OCI-LY1 (cell line): Measurements from ENCODE around the gene OCIAD1.

Experiments
- H2AFZ ChIP-seq: fragments of 200-600 bp; sonication (generic), shearing (Covaris generic); 2 replicates; pipeline ENCODE4 v1.6.0; 2014; ENCODE audit warnings: antibody characterized with exemption, mild to moderate bottlenecking, low read length
- H3F3A ChIP-seq: fragments of 200-600 bp; sonication (generic), shearing (Covaris generic); 2 replicates; pipeline ENCODE4 v1.6.0; 2014; ENCODE audit warnings: mild to moderate bottlenecking, antibody characterized with exemption, low read length, moderate library complexity; ENCODE audit not compliant: insufficient read depth
- H3K27ac ChIP-seq: fragments of 200-600 bp; sonication (generic); 2 replicates; pipeline ENCODE4 v1.5.1; 2014; ENCODE audit warnings: low read length, mixed run types, mild to moderate bottlenecking, low read depth; ENCODE audit not compliant: poor library complexity, severe bottlenecking
- H3K27me3 ChIP-seq: fragments of 200-600 bp; sonication (generic); 2 replicates; pipeline ENCODE4 v1.6.0; 2014; ENCODE audit warnings: antibody characterized with exemption, mild to moderate bottlenecking, low read length, moderate library complexity; ENCODE audit not compliant: insufficient read depth
- H3K36me3 ChIP-seq: fragments of 200-600 bp; sonication (generic); 2 replicates; pipeline ENCODE4 v1.6.1; 2014; ENCODE audit warnings: mild to moderate bottlenecking, antibody characterized with exemption, low read length, moderate library complexity, mixed read lengths; ENCODE audit not compliant: insufficient read depth
- H3K4me1 ChIP-seq: fragments of 200-600 bp; sonication (generic); 2 replicates; pipeline ENCODE4 v1.5.1; 2014; ENCODE audit warnings: mild to moderate bottlenecking, low read length, moderate library complexity; ENCODE audit not compliant: insufficient read depth, severe bottlenecking
- H3K4me2 ChIP-seq: fragments of 200-600 bp; sonication (generic), shearing (Covaris generic); 2 replicates; pipeline ENCODE4 v1.6.1; 2014; ENCODE audit warnings: low read length
- H3K4me3 ChIP-seq: fragments of 200-600 bp; sonication (generic); 2 replicates; pipeline ENCODE4 v1.5.1; 2014; ENCODE audit warnings: low read length, low read depth, mild to moderate bottlenecking, mixed read lengths; ENCODE audit not compliant: poor library complexity, severe bottlenecking
- H3K79me2 ChIP-seq: fragments of 200-600 bp; shearing (Covaris generic); 2 replicates; pipeline ENCODE4 v1.6.1; 2016; ENCODE audit warnings: mixed run types, low read length, mixed read lengths; ENCODE audit not compliant: insufficient read depth
- H3K9ac ChIP-seq: fragments of 200-600 bp; sonication (generic), shearing (Covaris generic); 2 replicates; pipeline ENCODE4 v1.6.1; 2014; ENCODE audit warnings: mild to moderate bottlenecking, low read length, mixed read lengths
- H3K9me2 ChIP-seq: fragments of 200-600 bp; sonication (generic), shearing (Covaris generic); 2 replicates; pipeline ENCODE4 v1.6.1; 2014; ENCODE audit warnings: low read depth, mild to moderate bottlenecking, low read length, mixed read lengths
- H3K9me3 ChIP-seq: fragments of 200-600 bp; shearing (Covaris generic); 2 replicates; pipeline ENCODE4 v1.6.1; 2014; ENCODE audit warnings: low read length, mixed read lengths
- H4K20me1 ChIP-seq: fragments of 200-600 bp; sonication (generic), shearing (Covaris generic); 2 replicates; pipeline ENCODE4 v1.6.0; 2016; ENCODE audit warnings: mild to moderate bottlenecking, low read length; ENCODE audit not compliant: insufficient read depth
- EZH2 ChIP-seq: fragments of 200-600 bp; sonication (generic), shearing (Covaris generic); IDR thresholded peaks from 2 replicates; pipeline ENCODE4 v1.8.0; 2017; ENCODE audit warnings: borderline replicate concordance, mixed run types, mild to moderate bottlenecking, antibody characterized with exemption, low read length, moderate library complexity, mixed read lengths
- TF ChIP-seq, protein P1 (sequence below): fragments of 200-600 bp; sonication (generic), shearing (Covaris generic); IDR thresholded peaks from 2 replicates; pipeline ENCODE4 v1.5.1; 2017; ENCODE audit warnings: mild to moderate bottlenecking, antibody characterized with exemption, low read length, moderate library complexity, mixed read lengths

Gene OCIAD1

DNA sequence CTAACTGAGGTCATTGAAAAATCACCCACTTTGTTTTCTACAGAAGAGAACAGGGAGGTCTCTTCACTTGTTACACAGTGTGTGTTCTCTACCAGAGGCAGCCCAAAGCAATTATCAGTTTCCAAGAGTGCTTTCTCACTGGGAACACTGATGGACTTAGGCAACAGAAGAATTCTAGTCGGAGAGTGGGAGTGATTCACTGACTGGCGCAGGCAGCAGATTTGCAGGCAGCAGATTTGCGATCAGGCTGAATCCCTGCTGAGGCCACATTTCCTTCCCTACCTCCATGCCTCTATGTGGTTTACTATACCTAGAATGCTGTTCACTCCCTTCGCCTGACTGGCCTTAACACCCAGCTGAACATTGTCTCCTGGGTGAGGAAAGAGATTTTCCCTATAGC, 69.1 kb downstream of the OCIAD1 start:
- Histone ChIP-seq H4K20me1 (no peaks in the 10 kb centered on the region), H3K27ac (peak overlapping the region; percentile 48), H2AFZ (no peak overlapping the region), H3K4me2 (peak overlapping the region; percentile 60), H3K79me2 (no peaks in the 10 kb centered on the region), H3K9me3 (no peaks in the 10 kb centered on the region), H3K9ac (peak overlapping the region; percentile 38; the same call in 1 of the 2 replicates), H3K4me3 (peak overlapping the region; percentile 30), H3K9me2 (no peaks in the 10 kb centered on the region), H3K27me3 (no peaks in the 10 kb centered on the region), H3K36me3 (peaks cover 75% of the 10 kb centered on the region), H3F3A (no peaks in the 10 kb centered on the region), H3K4me1 (peaks cover 21% of the 10 kb centered on the region)
- TF ChIP-seq, protein P1, sequence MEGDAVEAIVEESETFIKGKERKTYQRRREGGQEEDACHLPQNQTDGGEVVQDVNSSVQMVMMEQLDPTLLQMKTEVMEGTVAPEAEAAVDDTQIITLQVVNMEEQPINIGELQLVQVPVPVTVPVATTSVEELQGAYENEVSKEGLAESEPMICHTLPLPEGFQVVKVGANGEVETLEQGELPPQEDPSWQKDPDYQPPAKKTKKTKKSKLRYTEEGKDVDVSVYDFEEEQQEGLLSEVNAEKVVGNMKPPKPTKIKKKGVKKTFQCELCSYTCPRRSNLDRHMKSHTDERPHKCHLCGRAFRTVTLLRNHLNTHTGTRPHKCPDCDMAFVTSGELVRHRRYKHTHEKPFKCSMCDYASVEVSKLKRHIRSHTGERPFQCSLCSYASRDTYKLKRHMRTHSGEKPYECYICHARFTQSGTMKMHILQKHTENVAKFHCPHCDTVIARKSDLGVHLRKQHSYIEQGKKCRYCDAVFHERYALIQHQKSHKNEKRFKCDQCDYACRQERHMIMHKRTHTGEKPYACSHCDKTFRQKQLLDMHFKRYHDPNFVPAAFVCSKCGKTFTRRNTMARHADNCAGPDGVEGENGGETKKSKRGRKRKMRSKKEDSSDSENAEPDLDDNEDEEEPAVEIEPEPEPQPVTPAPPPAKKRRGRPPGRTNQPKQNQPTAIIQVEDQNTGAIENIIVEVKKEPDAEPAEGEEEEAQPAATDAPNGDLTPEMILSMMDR, result no peak
- TF ChIP-seq EZH2, result no peak

DNA sequence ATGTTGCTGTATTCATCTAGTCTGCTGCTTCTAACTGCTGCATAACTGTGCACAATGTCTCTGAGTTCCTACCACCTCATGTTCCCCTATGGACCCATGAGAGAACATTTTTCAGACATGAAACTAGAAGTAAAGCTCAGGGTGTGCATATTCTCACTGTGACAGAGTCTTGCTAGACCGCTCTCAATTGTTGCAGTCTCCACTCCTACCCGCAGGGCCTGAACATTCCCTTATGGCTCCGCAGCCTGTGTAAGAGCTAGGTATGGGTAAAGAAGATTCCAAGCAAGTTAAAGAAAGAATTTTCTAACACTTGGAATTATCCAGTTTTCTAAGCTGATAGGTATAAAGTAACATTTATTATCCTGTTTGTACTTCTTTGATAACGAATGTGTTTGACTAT, 70.3 kb downstream of the OCIAD1 start:
- H3F3A ChIP-seq, result no peaks in the 10 kb centered on the region
- H3K9me3 ChIP-seq, result no peaks in the 10 kb centered on the region
- H3K9ac ChIP-seq, result no peak overlapping the region
- H3K4me2 ChIP-seq, result no peak overlapping the region
- no peak for TF ChIP-seq EZH2
- TF ChIP-seq, protein P1, result no peak
- no peaks in the 10 kb centered on the region for H3K27me3 ChIP-seq
- H3K79me2 ChIP-seq, result peaks cover 4% of the 10 kb centered on the region; the same call in 1 of the 2 replicates
- no peaks in the 10 kb centered on the region for H4K20me1 ChIP-seq
- H3K4me3 ChIP-seq, result no peak overlapping the region
- H3K36me3 ChIP-seq, result peaks cover 63% of the 10 kb centered on the region
- H2AFZ ChIP-seq, result no peak overlapping the region
- no peaks in the 10 kb centered on the region for H3K9me2 ChIP-seq
- peaks cover 33% of the 10 kb centered on the region for H3K4me1 ChIP-seq
- no peak overlapping the region for H3K27ac ChIP-seq

DNA sequence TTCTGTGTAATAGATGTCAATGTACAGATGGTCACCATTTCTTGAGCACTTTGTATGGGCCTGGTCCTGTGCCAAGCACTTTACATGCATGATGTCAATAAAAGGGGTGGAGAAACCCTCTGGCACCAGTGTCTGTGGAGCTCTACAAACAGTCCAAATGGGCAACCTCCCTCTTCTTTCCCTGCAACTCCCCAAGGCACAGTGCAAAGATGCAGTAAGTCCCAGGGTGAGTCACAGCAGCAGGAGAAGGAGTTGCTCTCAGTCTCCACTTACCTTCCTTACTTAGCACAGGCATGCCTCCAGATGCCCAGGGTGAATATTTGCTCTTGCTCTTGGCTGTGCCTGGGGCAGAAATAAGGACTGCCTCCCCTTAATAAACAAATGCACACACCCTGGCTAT, 71.4 kb downstream of the OCIAD1 start:
- Histone ChIP-seq H3K9me3 (no peaks in the 10 kb centered on the region), H4K20me1 (no peaks in the 10 kb centered on the region), H3K4me1 (peaks cover 38% of the 10 kb centered on the region), H3K4me2 (no peak overlapping the region), H3F3A (no peaks in the 10 kb centered on the region), H3K27me3 (no peaks in the 10 kb centered on the region), H2AFZ (no peak overlapping the region), H3K36me3 (peaks cover 52% of the 10 kb centered on the region), H3K79me2 (peaks cover 4% of the 10 kb centered on the region; the same call in 1 of the 2 replicates), H3K27ac (no peak overlapping the region), H3K9me2 (no peaks in the 10 kb centered on the region), H3K9ac (no peak overlapping the region), H3K4me3 (no peak overlapping the region)
- no peak for TF ChIP-seq EZH2
- TF ChIP-seq, protein P1, result no peak
